Measurements from ENCODE around the gene KANSL1L.

GRCh38 chr2:210035679-210036078 is 135.5 kb downstream of the KANSL1L start:
- TF ChIP-seq CTCF (conservative IDR thresholded peaks at IDR 0.05) (no peak), EZH2 (IDR thresholded peaks at IDR 0.05; ENCODE audit: low read depth) (no peak)

Measured in PC-9 (cell line).